Measurements from ENCODE around the gene FOXN3.
A peak's percentile ranks its signal among the peaks of the same experiment; 100 is the strongest.

Gene FOXN3

GRCh38 chr14:89407856-89408255 is 9.2 kb downstream of the FOXN3 start:
- DNase-seq: peak; percentile 48

GRCh38 chr14:89406941-89407340 is 10.1 kb downstream of the FOXN3 start:
- DNase-seq: no peak

GRCh38 chr14:89406361-89406760 is 10.7 kb downstream of the FOXN3 start:
- DNase-seq: no peak

- no peak for DNase-seq
These were observed 11.3 kb downstream of the FOXN3 start for GRCh38 chr14:89405712-89406111.

- DNase-seq: no peak
These were observed 14.7 kb downstream of the FOXN3 start for GRCh38 chr14:89402363-89402762.

GRCh38 chr14:89401761-89402160 is 15.3 kb downstream of the FOXN3 start:
- DNase-seq: no peak

- DNase-seq: no peak
These were observed 15.8 kb downstream of the FOXN3 start for GRCh38 chr14:89401241-89401640.

- DNase-seq: no peak
These were observed 16.5 kb downstream of the FOXN3 start for GRCh38 chr14:89400529-89400928.

GRCh38 chr14:89399594-89400068 is 17.4 kb downstream of the FOXN3 start:
- no peak for DNase-seq

GRCh38 chr14:89399157-89399556 is 17.9 kb downstream of the FOXN3 start:
- DNase-seq: no peak

- DNase-seq: no peak
These were observed 19.3 kb downstream of the FOXN3 start for GRCh38 chr14:89397569-89398230.

GRCh38 chr14:89394972-89395371 is 22.1 kb downstream of the FOXN3 start:
- DNase-seq: no peak

- no peak for DNase-seq
These were observed 23.7 kb downstream of the FOXN3 start for GRCh38 chr14:89393222-89393745.

- DNase-seq: no peak
These were observed 24.9 kb downstream of the FOXN3 start for GRCh38 chr14:89392181-89392580.

GRCh38 chr14:89391556-89391955 is 25.5 kb downstream of the FOXN3 start:
- no peak for DNase-seq

GRCh38 chr14:89391123-89391522 is 25.9 kb downstream of the FOXN3 start:
- DNase-seq: no peak

GRCh38 chr14:89388853-89389252 is 28.2 kb downstream of the FOXN3 start:
- DNase-seq: no peak

- no peak for DNase-seq
These were observed 28.9 kb downstream of the FOXN3 start for GRCh38 chr14:89387922-89388685.

GRCh38 chr14:89386212-89386886 is 30.7 kb downstream of the FOXN3 start:
- DNase-seq: no peak

- DNase-seq: no peak
These were observed 32.4 kb downstream of the FOXN3 start for GRCh38 chr14:89384636-89385035.

- DNase-seq: no peak
These were observed 33.0 kb downstream of the FOXN3 start for GRCh38 chr14:89384023-89384422.

- no peak for DNase-seq
These were observed 33.9 kb downstream of the FOXN3 start for GRCh38 chr14:89382901-89383845.
